DMS53 (cell line): Measurements from ENCODE around the gene LIX1L.

Source experiments
- DNase-seq: peaks from one replicate; lab custom pipeline; 2025; lab: John Stamatoyannopoulos, UW

The LIX1L gene

GRCh38 chr1:145957443-145958319 is at the start of gene LIX1L:
LIX1L (minus strand) TSS chr1:145958017; CDS start chr1:145957927, 90 bp downstream.
- peak; percentile 99 for DNase-seq

- DNase-seq = peak; percentile 31
Measured at GRCh38 chr1:146001709-146002108, 43.9 kb upstream of the LIX1L start.

GRCh38 chr1:145999321-146000024 is 41.7 kb upstream of the LIX1L start:
- peak; percentile 91 for DNase-seq

DNA sequence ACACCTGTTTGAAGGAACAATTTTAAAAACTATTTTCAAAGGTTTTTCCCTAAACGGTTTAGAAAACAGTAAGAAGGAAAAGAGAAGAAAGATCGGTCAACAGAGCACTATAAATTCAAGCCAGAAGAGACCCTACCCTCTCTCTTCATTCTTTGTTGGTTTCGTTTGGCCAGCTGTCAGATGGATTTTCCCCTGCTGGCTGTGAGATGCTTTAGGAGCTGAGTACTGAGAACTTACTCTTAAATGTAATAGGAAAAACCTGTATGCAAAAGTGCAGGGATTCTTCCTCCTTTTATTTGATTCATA is 39.9 kb upstream of the LIX1L start:
- DNase-seq = peak; percentile 53

DNA sequence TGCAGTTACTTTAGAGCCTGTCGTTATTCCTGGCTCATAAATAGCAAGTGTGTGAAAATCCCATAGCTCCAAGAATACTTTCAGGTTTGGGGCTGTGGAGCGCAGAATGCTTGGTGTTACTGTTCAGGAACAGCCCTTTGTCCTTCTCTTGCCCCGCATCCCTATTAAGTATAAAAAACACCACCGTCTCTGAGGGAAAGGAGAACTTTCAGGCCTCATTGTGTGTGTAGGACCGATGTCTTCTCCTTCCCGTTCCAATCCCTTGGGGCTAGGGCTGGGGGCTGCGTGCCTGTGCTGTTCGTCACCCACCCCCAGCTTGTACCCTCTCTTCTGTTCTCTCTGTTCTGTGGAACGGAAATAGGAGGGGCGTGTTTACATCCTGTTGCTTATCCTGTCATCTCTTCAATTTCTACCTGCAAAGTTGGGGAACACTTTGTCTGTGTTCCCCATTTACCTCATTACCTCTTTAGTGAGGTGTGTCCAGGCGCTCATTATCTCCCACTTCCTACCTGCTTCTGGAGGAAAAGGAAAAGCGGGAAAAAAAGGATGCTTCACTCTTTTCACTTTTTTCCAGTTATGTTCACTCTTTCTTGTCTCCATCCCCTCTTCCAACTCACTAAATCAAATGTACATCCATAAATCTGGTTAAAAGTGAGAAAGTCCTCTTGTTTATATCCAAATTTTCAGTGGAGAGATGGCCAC is 39.4 kb upstream of the LIX1L start:
- DNase-seq = peak; percentile 66

DNA sequence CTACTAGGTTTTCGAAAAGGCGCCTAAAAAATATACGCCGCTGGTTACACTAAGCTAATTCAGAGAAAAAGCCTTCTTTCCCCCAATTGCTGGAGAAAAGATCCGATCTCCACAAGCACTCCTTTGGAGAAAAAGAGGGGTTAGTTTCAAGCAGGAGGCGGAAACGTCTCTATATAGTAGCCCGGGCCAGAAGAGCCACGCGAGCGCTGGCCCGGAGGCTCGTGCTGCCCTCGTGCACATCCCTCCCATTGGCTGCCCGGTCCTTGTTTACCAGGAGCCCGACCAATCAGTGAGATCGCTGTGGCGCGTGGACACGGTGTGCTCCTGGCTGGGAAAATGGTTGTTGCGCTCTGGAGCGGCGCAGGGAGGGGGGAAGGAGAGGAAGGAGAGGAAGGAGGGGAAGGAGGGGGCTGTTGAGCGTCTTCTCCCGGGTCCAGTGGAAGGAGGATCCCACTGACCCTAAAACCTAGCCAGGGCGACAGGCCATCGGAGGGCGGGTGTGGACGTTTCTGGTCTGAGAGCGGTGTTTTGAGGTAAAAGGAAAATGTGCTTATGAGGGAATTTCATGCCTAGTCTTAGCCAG is 38.7 kb upstream of the LIX1L start, which contains the start of gene TXNIP:
Gene TXNIP (minus strand): TSS at position 147 of the 583 bp plus-strand sequence. CDS start 313 bp downstream, outside the sequence.
- DNase-seq = peak; percentile 99

DNA sequence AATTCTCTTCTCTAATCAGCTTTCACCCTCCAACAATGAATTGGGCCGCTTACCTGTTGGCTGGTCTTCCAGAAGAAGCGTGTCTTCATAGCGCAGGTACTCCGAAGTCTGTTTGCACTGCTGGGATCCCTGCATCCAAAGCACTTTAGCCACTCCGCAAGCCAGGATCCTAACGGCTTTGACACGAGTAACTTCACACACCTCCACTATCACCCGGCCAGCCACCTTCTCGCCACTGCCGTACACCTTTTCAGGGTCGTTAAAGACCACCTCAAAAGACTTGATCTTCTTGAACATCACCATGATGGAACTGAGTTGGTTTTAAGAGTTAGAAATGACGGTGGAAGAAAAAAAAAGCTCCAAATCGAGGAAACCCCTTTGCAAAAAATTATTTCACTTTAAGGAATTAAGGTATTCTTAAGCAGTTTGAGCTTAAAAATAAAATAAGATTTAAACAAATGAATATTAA is 38.2 kb upstream of the LIX1L start:
- peak; percentile 55 for DNase-seq

- no peak for DNase-seq
Measured at GRCh38 chr1:145995148-145995881, 37.5 kb upstream of the LIX1L start.

- peak; percentile 45 for DNase-seq
Measured at GRCh38 chr1:145994391-145995120, 36.7 kb upstream of the LIX1L start.

DNA sequence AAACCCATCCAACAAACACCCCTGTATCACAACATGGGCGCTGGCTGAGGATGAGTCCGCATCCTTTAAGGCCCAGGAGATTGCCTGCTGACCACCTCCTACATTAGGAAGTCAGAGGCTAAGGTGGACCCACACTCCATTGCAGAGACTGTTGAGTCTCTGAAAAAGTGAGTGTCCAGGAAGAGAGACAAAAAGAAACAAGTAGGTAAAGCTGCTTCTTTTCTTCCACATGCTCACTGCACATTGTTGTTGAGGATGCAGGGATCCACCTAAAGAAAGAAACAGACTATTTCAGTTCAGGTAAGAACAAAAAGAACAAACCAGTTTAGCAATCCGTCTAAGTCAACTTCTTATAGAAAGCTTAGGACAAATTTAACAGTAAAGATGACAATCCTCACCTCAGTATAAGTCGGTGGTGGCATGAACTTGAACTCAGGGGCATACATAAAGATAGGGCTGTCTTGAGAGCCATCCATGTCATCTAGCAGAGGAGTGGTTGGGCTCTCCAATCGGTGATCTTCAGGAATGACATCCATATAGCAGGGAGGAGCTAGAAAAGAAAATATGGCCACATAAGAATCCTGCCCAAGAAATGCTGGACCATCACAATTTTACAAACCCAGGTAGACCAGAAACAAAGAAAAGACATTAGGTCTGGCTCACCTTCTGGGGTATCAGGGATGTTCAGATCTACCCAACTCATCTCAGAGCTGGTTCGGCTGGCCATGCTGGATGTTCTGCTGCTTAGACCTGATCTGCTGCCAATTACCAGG is 36.0 kb upstream of the LIX1L start:
- no peak for DNase-seq

GRCh38 chr1:145992958-145993617 is 35.3 kb upstream of the LIX1L start:
- no peak for DNase-seq

DNA sequence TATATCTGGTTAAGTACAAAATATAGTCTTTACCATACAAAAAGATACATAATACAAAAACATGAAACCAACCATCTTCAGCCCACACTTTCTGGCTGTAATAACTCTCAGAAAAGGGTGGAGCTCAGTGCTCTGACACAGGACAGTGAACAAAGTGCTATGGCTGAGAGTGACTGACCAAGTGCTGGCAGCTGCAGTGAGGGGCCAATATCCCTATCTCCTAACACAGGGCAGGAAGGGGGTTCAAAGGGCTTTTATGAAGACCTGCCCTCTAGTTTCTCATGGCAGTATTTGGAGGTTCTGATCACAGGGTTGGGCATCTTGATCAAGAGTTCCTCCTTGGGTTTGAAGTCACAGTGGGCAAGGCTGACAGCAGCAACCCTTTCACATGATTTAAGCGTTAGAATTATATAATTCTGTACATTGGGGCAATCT is 34.7 kb upstream of the LIX1L start:
- peak; percentile 44 for DNase-seq

GRCh38 chr1:145991735-145992412 is 34.1 kb upstream of the LIX1L start:
- DNase-seq = peak; percentile 75

- DNase-seq = peak; percentile 72
Measured at GRCh38 chr1:145990249-145990855, 32.5 kb upstream of the LIX1L start.

DNA sequence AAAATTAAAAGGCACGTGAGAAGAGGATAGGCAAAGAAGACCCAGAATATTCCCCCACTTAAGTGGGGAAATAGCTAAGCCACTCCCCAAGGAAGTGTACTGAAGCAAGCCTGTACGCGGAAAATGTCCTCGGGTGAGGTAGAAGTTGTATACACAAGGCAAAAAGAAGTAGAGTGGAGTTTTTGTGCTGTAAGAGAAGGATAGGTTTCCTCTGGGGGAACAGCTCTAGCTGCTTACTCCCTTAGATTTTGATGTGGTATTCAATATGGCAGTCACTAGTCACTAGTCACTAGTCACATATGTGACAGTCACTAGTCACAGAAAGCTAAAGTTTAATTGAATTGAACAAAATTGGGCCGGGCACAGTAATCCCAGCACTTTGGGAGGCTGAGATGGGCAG is 31.0 kb upstream of the LIX1L start:
- DNase-seq = peak; percentile 29

DNA sequence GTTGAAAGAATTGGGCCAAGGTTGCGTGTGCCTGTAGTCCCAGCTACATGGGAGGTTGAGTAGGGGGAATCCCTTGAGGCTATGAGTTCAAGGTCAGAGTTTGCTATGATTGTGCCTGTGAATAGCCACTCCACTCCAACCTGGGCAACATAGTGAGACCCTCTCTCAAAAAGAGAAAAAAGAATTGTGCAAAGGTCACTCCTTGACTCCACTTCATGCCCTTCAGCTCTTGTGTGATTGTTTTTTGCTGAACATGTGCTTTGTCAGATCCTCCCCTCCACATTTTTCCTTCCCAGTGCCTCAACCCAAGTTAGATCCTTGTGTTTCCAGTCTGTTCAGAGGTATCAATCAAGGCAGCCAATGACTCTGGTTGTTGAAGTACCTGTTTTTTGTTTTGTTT is 30.1 kb upstream of the LIX1L start:
- no peak for DNase-seq

DNA sequence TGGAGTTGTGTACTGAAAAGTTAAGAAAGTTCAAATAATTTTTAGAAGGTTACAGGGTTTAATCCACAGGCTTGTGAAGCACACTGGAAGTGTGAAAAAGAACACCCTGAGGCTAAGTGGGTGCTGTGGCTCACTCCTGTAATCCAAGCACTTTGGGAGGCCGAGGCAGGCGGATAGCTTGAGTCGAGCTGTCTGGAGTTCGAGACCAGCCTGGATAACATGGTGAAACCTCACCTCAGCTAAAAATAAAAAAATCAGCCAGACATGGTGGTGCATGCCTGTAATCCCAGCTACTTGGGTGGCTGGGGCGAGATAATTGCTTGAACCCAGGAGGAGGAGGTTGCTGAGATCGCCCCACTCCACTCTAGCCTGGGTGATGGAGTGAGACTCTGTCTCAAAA is 28.7 kb upstream of the LIX1L start:
- DNase-seq = no peak
